Smooth muscle cell of the brain vasculature (primary cell): ENCODE results near the gene CTSA.
"Not testable (repeated sequence)": the region's sequence is repeated elsewhere in the genome, so short reads cannot be mapped to it uniquely, and the experiment has no call there.

Source experiments
- DNase-seq: peaks from one replicate; pipeline ENCODE4 v3.0.0-alpha.2; 2012; ENCODE audit warnings: low read depth, low spot score

The CTSA gene

DNA sequence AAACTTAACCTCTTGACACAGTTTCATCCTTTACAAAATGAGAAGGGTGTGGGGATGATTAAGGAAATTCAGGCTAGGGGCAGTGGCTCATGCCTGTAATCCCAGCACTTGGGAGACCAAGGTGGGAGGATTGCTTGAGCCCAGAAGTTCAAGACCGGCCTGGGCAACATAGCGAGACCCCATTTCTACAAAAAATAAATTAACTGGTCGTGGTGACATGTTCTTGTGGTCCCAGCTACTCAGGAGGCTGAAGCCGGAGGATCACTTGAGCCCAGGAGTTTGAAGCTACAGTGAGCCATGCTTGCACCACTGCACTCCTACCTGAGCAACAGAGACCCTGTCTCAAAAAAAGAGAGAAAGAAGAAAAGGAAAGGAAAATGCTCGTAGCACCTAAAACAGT lies 24.7 kb upstream of the CTSA start:
- no peak for DNase-seq

DNA sequence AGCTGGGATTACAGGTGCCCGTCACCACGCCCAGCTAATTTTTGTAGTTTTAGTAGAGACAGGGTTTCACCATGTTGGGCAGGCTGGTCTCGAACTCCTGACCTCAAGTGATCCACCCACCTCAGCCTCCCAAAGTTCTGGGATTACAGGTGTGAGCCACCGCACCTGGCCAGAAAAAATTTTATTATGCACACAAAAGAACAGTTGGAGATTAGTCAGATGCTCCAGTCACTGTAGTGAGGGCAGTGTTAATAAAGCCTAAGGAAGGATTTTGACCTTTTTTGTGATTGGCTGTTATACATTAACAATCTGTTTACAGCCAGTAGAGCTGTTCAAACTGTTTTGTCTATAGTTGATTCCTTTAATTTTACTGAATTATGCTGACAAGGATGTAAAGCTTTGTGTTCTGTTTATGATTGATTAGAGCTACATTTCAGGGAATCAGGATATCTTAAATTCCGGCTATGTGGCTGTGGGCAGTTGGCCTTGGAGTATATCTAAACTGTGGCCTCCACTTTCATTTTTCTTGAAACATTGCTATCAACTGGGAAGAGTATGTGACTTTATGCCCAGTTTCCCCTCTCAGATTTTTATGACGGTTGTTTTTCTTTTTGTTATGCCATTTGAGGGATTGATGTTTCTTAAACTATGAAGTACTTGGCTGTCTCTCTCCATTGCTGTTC lies 23.9 kb upstream of the CTSA start:
- no peak for DNase-seq

DNA sequence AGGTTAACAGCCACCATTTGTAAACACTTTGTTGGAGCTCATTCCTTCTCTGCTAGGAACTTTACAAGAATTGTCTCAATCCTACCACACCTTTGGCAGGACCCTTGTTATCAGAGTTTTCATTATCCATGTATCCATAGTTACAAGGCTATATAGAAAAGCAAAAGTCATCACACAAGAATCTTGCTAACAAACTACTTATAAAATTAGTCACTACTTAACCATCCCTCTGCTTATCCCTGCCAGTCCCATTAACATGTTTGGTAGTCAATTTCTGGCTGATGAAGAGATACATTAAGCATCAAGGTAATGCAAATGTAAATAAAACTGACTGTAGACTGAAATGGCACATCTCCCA lies 23.3 kb upstream of the CTSA start:
- no peak for DNase-seq

DNA sequence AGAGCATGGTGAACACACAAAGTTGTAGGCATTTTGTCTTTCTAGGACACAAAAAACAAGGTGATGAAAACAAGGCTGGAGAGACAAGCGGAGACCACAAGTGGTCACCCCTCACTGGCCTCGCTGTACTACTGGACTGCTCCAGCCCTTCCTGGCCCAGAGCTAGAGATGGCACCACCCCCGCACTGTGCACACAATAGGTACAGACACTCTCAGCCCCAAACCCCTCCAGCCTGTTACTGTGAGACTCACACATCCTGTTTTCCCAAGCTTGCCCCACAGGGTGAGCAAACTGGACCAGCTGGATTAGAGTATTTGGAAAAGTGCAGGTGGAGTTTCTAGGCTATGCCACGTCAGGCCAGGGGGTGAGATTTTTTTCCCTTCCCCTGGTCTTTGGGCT lies 18.5 kb upstream of the CTSA start:
- no peak for DNase-seq

DNA sequence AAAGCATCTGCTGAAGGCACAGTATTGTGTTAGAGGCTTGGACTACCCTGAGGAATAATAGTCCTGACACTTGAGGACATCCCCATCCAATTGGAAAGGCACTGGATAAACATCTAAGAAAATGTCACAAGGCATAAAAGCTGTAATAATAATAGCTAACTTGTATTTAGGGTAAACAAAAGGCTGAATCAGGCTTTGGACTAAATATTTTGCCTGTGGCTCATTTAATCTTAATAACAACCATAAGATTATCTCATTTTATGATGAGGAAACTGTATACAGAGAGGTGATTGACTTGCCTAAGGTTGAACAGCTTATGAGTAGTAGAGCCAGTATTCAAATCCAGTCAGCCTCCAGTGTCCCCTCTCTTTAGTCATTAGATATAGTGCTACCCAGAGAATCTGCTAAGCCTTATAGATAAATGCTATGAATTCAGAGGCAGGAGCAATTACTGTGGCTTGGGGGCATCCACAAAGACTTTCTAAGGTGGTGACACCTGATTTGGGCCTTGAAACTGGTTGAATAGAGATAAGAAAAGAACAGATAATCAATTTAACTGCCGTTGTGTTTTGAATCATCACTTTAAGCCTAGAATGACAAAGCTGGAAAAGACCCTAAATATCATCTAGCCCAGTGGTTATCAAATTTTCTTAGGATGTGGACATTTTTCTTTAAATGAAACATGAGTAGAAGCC lies 17.6 kb upstream of the CTSA start:
- DNase-seq = no peak

DNA sequence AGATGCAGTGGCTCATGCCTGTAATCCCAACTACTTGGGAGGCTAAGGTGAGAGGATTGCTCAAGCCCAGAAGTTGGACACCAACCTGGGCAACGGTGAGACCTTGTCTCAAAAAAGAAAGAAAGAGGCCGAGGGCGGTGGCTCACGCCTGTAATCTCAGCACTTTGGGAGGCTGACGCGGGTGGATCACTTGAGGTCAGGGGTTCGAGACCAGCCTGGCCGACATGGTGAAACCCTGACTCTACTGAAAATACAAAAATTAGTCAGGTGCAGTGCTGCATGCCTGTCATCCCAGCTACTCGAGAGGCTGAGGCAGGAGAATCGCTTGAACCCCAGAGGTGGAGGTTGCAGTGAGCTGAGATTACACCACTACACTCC lies 17.0 kb upstream of the CTSA start:
- DNase-seq = not testable (repeated sequence)

DNA sequence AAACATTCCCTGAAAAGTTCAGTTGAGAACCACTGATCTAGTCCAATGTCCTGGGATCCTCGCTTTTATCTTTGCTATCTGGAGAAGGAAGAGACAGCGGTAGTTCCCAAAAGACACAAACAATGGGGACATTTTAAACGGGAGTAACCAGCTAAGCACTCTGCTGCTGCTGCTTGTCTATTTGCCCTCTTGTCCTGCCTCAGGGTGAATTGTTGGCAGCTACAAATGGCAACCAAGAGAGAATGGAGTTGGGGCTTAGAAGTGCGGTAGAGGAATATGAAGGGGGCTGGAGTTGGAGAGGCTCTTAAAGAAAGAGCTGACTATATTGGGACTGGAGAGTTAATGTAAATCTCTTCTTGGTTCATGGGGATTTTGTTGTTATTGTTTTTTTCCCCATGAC lies 16.6 kb upstream of the CTSA start:
- no peak for DNase-seq

DNA sequence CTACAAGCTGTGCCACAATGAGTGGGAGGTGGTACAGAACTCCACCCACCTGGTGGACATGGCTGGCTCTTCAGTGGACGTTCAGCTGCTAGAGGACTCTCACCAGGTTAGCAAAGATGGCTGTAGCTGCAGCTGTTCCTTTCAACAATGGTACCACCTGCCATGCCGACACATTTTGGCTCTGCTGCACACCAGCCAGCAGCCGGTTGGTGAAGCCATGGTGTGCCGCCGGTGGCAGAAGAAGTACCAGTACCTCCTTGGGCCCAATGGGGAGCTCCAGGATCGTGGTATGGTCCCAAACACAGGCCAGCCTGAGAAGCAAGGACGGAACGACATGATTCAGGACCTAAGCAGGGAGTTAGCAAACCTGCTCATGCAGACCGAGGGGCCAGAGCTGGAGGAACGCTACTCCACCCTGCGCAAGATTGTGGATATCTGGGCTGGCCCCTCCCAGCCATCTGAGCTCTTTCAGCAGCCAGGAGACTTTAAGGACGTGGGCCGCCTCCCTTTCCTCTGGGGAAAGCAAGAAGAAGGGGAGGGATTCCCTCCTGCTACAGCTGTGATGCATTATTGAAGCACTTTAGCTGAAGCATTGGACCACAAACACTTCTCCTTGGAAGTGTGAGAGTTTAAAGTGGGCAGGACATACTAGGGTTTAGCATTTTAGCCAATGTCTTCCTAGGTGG lies 12.9 kb upstream of the CTSA start:
- no peak for DNase-seq

DNA sequence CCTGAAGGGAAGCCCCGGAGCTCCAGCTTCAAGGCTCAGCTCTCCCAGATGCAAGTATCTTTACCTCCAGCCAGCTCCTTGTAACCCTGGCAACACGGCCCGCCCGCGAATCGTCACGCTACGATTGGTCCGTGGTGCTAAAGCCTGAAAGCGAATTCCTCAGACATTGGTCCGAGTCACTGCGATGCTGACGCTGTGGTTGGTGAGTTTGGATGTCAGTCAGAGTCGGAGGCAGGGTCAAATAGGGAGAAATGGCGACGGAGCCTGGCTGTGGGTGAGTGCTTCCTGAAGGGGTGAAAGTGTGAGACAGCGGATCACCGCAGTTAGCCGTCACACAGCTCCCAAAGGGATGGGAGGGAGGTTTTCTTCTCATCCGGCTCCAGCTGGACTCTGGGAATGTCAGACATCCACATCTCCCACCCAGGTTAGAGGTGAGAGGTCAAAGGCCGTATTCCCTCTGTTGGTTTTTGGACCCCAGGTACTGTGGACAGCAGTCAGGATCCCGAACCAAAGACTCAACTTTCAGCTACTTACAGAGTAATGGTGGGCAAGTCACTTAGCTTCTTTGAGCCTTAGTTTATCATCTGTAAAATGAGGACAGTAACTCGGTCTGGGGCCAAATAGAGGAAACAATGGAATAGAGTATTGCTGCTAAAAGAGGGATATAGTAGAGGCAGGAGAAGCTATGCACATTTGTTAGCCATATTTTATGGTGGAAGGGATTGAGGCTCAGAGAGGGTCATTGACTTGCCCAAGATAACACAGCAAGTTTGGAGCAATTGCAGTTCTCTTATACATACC lies 9.9 kb upstream of the CTSA start, which contains the start of gene ZSWIM1:
ZSWIM1 (plus strand) TSS at position 240 of the 801 bp plus-strand sequence. CDS start 1,366 bp downstream, outside the sequence.
- DNase-seq = peak; percentile 98

DNA sequence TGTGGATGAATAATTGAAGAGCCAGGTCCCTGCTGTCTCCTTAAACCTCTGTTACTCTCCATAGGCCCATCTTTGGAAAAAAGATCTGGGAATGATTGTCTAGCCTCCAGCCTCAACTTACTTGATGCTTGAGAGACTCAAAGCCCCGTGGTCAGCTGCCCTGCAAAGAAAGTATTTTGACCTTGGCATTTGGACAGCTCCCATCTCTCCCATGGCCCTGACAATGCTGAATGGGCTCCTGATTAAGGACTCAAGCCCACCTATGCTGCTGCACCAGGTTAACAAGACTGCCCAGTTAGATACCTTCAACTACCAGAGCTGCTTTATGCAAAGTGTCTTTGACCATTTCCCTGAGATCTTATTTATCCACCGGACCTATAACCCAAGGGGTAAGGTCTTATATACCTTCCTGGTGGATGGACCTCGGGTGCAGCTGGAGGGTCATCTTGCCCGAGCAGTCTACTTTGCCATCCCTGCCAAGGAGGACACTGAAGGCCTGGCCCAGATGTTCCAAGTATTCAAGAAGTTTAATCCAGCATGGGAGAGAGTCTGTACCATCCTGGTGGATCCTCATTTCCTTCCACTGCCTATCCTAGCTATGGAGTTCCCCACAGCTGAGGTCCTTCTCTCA lies 8.6 kb upstream of the CTSA start:
- no peak for DNase-seq

DNA sequence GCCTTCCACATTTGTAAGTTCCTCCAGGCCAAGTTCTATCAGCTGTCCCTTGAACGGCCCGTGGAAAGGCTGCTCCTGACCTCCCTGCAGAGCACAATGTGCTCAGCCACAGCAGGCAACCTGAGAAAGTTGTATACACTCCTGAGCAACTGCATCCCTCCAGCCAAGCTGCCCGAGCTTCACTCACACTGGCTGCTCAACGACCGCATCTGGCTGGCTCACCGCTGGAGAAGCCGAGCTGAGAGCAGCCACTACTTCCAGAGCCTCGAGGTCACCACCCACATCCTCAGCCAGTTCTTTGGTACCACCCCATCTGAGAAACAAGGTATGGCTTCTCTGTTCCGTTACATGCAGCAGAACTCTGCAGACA lies 8.1 kb upstream of the CTSA start:
- no peak for DNase-seq

DNA sequence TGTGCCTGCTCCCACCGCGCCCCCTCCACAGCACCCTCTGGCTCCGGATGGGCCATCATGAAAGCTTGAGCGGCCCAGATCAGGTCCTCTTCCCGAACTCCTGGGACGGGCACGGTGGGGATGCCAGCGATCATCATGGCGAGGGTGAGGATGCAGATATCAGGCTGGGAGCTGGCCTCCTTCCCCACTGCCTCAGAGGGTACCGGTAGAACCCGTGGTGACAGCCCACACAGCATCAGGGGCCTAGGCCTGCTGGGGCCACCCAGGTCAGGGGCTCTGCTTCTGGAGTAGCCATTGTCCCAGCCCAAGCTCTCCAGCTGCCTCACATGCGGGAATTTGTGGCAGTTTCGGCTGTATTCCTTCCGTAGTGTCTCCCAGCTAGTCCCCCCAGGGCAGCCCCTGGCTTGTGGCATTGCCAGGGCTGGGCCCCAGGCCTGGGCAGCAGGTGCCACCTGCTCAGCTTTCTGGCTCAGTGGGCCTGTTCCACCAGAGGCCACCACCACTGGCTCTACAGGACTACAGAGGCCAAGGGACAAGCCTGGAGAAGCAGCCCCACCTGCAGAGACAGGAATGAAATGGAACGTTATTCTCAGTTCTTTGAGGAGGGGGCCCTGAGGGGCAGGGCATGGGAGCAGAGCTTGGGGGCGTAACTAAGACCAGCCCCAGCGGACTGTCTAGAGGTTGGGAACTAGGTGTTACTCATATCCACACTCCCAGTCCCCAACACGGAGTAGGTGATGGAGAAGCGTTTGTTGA lies 4.4 kb upstream of the CTSA start:
- no peak for DNase-seq

DNA sequence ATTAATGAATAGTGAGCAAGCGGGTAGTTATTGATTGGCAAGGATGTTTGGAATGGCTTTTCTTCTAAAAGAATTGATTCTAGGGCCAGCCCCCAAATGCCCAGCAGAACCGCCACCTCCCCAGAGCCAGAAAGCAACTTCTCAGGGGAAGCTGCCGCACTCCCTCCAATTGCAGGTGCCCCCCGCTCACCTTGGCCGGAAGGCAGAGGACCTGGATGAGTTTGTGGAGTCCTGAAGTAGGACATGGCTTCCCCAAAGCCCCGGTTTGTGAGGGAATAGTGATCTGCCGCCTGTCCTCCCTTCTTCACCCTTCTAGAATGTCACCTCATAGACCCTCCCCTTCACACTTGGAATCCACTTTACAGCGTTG lies 3.8 kb upstream of the CTSA start, which contains the start of gene SPATA25:
SPATA25 (minus strand) TSS at position 277 of the 370 bp plus-strand sequence; CDS start at position 245, 32 bp downstream.
- DNase-seq = no peak

DNA sequence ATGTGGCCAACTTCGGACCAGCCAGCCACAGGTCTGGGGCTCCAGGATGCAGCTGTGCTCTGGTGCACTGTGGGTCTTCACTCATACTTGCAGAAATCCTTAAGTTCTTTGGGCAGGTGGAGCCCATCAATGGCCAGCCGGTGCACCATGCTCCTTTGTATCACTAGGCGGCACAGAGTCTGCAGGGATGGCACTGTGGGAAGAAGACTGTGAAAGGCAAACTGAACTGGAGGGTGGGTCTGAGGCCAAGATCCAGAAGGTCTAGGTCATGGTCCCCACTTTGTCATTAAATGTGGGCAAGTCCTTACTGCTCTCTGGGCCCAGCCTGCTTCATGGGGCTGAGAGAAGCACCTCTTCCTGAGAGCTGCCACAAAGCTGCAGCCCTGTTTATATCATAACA lies 2.5 kb upstream of the CTSA start:
- DNase-seq = no peak

DNA sequence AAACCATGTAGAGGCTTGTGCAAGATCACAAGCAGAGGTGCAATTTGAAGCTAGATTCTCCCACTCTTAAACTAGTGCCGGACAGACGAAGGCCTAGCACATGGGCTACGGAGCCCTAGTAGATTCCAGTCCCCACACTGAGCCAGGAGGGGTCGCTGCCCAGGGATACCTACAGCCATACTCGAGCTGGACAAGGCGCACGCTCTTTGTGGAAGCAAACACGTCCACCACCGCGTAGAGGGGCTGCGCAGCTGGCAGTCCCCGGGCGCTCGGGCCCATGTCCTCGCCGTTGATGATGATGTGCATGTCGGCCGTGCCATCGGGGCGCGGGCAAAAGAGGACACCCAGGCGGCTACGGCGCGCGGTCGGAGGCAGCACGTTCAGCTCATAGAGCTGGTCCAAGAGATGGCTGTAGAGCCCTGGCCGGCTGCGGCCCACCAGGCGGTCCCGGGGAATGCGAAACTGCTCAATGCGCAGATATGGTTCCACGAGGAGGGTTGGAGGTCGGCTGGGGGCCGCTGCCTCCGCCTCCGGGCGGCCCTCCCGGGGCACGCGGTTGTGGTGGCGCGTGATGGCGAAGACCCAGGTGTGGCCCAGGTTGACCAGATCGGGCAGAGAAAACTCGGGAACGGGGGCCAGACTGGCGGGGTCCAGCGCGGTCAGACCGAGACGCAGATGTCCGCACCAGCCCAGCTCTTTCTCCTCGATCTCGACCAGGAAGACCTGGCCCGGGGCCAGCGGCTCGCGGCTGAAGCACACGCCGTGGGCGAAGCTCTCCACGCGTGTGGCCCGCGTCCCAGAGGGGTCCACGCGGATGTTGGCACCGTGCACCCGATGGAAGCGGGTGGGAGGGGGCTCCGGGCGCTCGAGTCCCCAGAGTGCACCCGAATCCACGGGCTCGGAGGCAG lies 804 bp upstream of the CTSA start:
- DNase-seq = peak; percentile 61

DNA sequence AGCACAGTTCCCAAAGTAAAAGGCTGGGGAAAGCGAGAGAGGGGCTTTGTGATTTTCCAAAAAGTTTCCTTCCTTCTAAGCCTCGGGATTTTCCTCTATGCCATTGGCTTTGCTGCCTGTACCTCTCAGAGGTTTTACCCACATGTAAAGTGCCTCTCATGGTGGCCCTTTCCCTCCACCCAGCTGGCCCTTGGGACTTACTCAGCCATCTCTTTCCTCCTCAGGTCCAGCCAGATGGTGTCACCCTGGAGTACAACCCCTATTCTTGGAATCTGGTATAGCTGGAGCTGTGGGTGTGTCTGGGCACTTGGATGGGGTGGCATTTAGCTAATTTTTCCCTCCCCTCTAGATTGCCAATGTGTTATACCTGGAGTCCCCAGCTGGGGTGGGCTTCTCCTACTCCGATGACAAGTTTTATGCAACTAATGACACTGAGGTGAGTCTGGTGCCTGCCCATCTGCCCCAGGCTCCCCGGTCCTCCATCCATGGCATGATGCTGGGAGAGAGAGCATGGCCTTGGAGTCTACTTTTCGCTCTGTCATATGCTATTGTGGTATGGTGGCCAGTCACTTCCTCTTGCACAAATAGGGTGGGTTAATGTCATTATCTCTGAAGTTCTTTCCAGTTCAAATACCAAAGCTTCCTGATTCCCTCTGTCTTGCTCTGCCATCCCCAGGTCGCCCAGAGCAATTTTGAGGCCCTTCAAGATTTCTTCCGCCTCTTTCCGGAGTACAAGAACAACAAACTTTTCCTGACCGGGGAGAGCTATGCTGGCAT lies 1.1 kb downstream of the CTSA start:
- DNase-seq = no peak

DNA sequence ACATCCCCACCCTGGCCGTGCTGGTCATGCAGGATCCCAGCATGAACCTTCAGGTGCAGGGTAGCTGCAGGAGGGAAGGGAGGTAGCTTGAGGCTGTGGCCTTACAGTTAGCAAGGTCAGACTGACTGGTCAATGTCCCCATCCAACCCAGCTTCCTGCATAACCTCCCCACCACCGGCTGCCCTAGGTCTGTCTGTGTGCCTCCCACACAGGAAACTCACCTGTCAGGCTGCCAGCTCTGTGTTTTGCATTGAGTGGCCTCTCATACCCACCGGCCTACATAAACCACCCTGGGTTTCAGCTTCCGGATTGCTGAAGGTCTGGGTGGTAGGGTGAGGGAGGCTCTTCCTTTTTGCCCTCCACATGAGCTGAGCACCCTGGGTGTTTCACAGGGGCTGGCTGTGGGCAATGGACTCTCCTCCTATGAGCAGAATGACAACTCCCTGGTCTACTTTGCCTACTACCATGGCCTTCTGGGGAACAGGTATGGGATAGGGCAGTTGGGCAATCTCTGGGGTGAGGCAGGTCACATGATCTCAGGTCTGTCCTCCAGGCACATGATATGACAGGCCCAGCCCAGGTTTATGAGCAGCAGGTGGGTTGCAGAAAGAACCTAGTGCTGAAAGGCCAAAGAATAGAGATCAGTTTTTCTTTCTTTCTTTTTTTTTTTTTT lies 1.8 kb downstream of the CTSA start:
- DNase-seq = no peak

DNA sequence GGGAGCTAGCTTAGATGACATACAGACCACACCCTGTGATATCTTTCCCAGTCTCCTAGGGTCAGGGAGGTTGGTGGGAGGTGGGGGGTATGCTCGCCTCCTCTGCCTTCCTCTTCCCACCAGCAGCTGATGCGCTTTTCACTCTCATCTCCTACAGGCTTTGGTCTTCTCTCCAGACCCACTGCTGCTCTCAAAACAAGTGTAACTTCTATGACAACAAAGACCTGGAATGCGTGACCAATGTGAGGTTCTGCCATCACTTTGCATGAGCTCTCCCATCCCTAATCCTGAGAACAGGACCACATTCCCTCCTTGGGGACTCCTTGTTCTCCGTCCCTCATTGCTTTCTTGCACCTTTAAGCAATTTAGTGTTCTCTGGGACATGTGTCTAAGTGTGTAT lies 2.7 kb downstream of the CTSA start:
- no peak for DNase-seq

DNA sequence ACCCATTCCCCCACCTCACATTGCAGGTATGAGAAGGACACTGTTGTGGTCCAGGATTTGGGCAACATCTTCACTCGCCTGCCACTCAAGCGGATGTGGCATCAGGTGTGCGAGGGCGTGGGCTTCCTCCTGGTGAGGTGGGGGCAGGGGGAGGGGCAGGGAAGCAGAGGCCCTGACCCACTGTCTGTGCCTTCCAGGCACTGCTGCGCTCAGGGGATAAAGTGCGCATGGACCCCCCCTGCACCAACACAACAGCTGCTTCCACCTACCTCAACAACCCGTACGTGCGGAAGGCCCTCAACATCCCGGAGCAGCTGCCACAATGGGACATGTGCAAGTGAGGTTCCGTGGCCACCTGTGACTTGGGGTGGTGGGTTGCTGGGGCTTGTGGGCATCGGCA lies 3.7 kb downstream of the CTSA start:
- no peak for DNase-seq
